Mucosa of gallbladder (tissue), 1 donor: ENCODE results near the gene GATA2. TPM values are rescaled to one million over a fixed set of nuclear protein-coding genes. Genes with fewer than 3 reads are reported as not detected.

Experiments
- DNase-seq: peaks from one replicate; pipeline ENCODE4 v3.0.0-alpha.2; 2020; ENCODE audit warnings: low spot score
- total RNA-seq: library from RNA; stranded (reverse); gene quantifications from one replicate; pipeline ENCODE4 v1.2.1, GENCODE V29; 2021
- donor health status: DM: no; HTN: no; CAD: no.

Gene GATA2
- total RNA-seq, 1 donor from 2014 or later: 22.8 TPM

DNA sequence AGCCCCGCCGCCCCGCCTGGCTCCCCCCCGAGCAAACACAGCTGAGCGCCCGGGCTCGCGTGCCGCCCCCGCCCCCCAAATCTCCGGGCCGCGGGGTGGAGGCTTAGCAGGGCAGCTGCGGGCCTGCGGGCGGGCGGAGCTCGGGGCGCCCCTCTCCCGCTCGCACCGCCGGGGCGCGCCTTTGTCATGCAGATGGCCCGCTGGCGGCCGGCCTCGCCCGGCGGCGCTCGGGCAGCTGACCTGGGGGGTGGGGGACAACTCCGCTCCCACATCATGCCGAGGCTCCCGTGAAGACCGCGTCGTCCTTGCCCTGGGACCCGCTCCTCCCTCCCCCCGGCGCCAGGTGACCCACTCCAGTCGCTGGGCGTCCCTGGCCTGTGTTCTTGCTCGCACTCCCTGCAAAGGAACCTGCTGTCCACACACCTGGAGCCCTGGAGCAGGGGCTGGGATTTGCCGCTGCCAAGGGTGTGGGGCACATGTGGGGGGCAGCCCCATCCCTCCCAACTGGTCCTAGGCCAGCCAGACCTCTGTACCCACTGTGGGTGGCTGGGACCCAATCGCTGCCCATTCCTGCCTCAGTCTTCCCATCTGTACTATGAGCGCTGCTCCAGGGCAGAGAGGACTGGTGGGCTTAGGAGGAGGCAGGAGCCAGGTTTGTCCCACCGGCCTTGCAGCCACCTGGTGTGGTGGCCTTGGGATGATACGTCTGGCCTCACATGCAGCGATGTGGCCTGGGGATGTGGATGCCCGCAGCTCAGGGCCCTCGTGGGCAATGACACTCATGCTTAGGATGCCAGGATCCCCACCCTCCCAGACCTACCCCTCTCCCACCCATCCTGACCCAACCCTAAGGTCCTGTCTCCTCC lies 59.8 kb downstream of the GATA2 start:
- no peak for DNase-seq

DNA sequence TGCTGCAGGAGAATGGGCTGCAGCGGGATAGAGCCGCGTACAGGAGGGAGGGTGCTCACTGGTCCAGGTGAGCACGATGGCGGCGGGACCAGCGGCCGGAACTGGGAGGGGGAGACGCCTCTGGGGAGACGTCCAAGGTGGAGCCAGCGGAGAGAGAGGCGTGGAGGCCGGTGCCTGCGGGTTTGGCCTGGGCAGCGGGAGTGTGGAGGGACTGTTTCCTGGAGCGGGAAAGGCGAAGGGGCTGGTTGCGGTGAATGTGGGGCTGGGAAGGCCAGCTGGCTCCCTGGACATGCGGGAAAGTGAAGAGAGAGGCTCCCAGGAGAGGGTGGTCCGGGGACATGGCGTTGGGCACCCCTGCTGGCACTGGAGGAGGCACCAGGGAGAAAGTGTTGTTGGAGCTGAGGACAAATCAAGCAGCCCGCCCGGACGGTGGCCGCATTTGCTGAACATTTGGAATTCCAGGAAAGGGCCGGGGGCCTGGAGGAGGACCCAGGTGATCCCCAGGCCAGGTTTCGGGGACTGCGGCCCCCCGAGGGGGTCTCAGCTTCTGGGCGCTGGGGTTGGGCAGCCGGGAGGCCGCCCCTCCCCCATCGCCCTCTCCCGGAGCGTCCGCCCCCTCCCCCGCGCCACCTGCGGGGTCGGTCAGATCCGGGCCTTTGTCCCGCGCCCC lies 60.6 kb downstream of the GATA2 start:
- no peak for DNase-seq

DNA sequence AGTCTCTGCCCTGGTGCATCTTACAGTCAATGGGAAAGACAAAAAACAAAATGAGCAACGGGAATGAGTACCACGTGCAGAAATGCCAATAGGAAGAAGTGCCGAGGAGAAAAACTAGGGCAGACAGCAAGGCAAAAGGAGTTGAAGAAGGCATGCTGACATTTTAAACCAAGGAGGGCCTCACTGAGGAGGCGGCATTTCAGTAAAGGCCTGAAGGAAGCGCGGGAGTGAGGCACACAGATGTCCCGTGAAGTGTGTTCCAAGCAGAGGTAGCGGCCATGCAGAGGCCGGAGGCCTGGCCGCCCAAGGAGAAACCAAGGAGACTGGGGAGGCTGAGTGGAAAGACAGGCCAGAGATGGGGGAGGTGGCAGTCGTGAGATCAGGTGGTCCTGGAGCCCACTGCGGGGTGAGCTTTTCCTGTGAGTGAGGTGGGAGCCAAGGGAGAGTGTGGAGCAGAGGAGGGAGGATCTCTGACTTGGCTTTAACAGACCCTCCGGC lies 61.1 kb downstream of the GATA2 start:
- DNase-seq: no peak

DNA sequence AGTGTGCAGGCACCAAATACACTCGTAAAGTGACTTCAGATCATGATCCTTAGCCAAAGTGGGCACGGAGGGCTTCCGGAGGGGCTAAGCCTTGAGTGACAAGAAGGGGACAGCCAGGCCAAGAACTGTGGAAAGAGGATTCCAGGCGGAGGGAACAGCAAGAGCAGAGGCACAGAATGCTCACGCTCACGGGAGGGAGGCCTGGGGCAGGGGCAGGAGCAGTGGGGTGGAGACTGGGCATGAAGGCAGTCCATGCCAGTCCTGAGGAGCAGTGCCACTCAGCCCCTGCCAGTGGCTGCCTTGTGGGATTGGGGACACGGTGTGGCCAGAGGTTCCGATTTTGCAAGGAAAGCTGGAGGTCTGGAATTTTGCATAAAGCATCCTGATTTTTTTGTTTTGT lies 62.3 kb downstream of the GATA2 start:
- no peak for DNase-seq

DNA sequence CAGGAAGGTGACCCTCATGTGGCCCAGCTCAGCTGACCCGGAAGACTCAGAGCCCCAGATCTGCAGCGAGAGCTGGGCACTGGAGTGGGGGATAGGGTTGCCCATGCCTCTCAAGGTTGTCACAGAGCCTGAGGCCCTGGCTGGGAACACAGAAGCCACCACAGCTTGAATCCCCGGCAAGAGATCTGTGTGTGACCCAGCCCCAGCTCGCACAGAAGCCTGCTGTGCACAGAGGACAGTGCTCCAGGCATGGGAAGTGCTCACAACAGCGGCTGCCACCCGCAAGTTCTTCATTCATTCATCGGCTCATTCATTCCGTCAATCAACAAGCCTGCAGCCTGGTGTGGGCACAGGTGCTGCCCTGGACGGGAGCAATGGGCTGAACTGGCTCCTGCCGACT lies 62.7 kb downstream of the GATA2 start:
- DNase-seq: no peak

DNA sequence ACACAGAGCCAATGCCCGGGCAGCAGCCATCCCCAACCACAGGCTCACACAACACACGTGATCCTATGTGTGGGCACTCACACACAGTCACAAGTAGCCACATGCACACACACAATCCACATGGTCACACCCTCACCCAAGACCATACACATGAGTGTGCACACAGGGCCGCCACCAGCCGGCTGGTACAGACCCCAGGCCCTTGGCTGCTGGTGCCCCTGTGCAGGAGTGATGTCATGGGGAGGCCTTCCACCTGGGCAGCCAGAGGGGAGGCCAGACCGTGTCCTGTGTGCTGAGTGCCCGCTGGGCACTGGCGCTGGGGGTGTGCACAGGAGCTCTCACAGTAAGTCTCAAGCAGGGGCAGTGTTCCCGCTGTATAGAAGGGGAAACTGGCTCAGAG lies 63.2 kb downstream of the GATA2 start:
- no peak for DNase-seq

Other genes starting within 250 kb of the GATA2 start
- not detected for gene DNAJB8, start 26.3 kb downstream of the GATA2 start, total RNA-seq
- 226 TPM for gene RPN1, start 157.6 kb upstream of the GATA2 start, total RNA-seq
- 194 TPM for gene RAB7A, start 233.0 kb upstream of the GATA2 start, total RNA-seq